ENCODE data around the gene KIF12. TPM values are rescaled to one million over a fixed set of nuclear protein-coding genes. Genes with fewer than 3 reads are reported as not detected.

Gene KIF12
- total and polyA plus RNA-seq, 2 experiments from 2014 or later = 39.9 to 97.3 TPM

- Histone ChIP-seq H3K79me2 (no peaks in the 10 kb centered on the region), H3K4me1 (ENCODE audit: insufficient read depth) (no peaks in the 10 kb centered on the region), H3K36me3 (replicated peaks; ENCODE audit: insufficient read depth, low read depth) (no peaks in the 10 kb centered on the region), H3K27ac (no peak overlapping the region), H3K4me2 (no peak overlapping the region), H2AFZ (no peak overlapping the region), H3K9me3 (ENCODE audit: low read depth) (no peaks in the 10 kb centered on the region), H3K4me3 (no peak overlapping the region), H3K9me2 (replicated peaks; ENCODE audit: insufficient read depth) (no peaks in the 10 kb centered on the region), H4K20me1 (ENCODE audit: insufficient read depth, poor library complexity, severe bottlenecking) (no peaks in the 10 kb centered on the region), H3K27me3 (no peaks in the 10 kb centered on the region)
- DNase-seq (ENCODE audit: low spot score) = no peak
- WGBS (ENCODE audit: low lambda C conversion rate, missing lambda C conversion rate) = 96% methylated on average over 8 of the region's 8 CpGs
- TF ChIP-seq CTCF (IDR thresholded peaks at IDR 0.05; ENCODE audit: poor library complexity) (no peak), EZH2phosphoT487 (IDR thresholded peaks at IDR 0.05; ENCODE audit: low read depth, severe bottlenecking, unreplicated experiment) (no peak), EZH2 (IDR thresholded peaks at IDR 0.05; ENCODE audit: borderline replicate concordance) (no peak)
Measured at GRCh38 chr9:114053246-114054005, 45.7 kb downstream of the KIF12 start.

- no peak overlapping the region for H3K4me3 ChIP-seq
- H3K4me2 ChIP-seq = no peak overlapping the region
- TF ChIP-seq CTCF (IDR thresholded peaks at IDR 0.05; ENCODE audit: poor library complexity) = no peak
- no peak for TF ChIP-seq EZH2 (IDR thresholded peaks at IDR 0.05; ENCODE audit: borderline replicate concordance)
- no peak for TF ChIP-seq EZH2phosphoT487 (IDR thresholded peaks at IDR 0.05; ENCODE audit: low read depth, severe bottlenecking, unreplicated experiment)
- no peak overlapping the region for H2AFZ ChIP-seq
- H4K20me1 ChIP-seq (ENCODE audit: insufficient read depth, poor library complexity, severe bottlenecking) = no peaks in the 10 kb centered on the region
- WGBS (ENCODE audit: low lambda C conversion rate, missing lambda C conversion rate) = 88% methylated on average over 7 of the region's 7 CpGs
- no peaks in the 10 kb centered on the region for H3K27me3 ChIP-seq
- no peak for DNase-seq (ENCODE audit: low spot score)
- no peaks in the 10 kb centered on the region for H3K4me1 ChIP-seq (ENCODE audit: insufficient read depth)
- no peaks in the 10 kb centered on the region for H3K36me3 ChIP-seq (replicated peaks; ENCODE audit: insufficient read depth, low read depth)
- H3K9me3 ChIP-seq (ENCODE audit: low read depth) = no peaks in the 10 kb centered on the region
- no peak overlapping the region for H3K27ac ChIP-seq
- H3K79me2 ChIP-seq = no peaks in the 10 kb centered on the region
- no peaks in the 10 kb centered on the region for H3K9me2 ChIP-seq (replicated peaks; ENCODE audit: insufficient read depth)
Measured at GRCh38 chr9:114051706-114052105, 47.4 kb downstream of the KIF12 start.

- Histone ChIP-seq H3K4me3 (no peak overlapping the region), H3K9me2 (replicated peaks; ENCODE audit: insufficient read depth) (no peaks in the 10 kb centered on the region), H3K27ac (no peak overlapping the region), H3K4me2 (no peak overlapping the region), H3K4me1 (ENCODE audit: insufficient read depth) (no peaks in the 10 kb centered on the region), H4K20me1 (ENCODE audit: insufficient read depth, poor library complexity, severe bottlenecking) (no peaks in the 10 kb centered on the region), H3K27me3 (no peaks in the 10 kb centered on the region), H3K79me2 (no peaks in the 10 kb centered on the region), H3K36me3 (replicated peaks; ENCODE audit: insufficient read depth, low read depth) (no peaks in the 10 kb centered on the region), H2AFZ (no peak overlapping the region), H3K9me3 (ENCODE audit: low read depth) (no peaks in the 10 kb centered on the region)
- TF ChIP-seq CTCF (IDR thresholded peaks at IDR 0.05; ENCODE audit: poor library complexity) (no peak), EZH2 (IDR thresholded peaks at IDR 0.05; ENCODE audit: borderline replicate concordance) (no peak), EZH2phosphoT487 (IDR thresholded peaks at IDR 0.05; ENCODE audit: low read depth, severe bottlenecking, unreplicated experiment) (no peak)
- 97% methylated on average over 15 of the region's 15 CpGs for WGBS (ENCODE audit: low lambda C conversion rate, missing lambda C conversion rate)
- DNase-seq (ENCODE audit: low spot score) = no peak
Measured at GRCh38 chr9:114051281-114051680, 47.8 kb downstream of the KIF12 start.
